Type B pancreatic cell (in vitro differentiated cells): ENCODE results near the gene CACNA1C. TPM values are rescaled to one million over a fixed set of nuclear protein-coding genes. Genes with fewer than 3 reads are reported as not detected.

Source experiments
- DNase-seq: peaks from one replicate; pipeline ENCODE4 v3.0.0; 2021; ENCODE audit warnings: mixed read lengths; ENCODE audit not compliant: unreplicated experiment; ENCODE audit errors: extremely low spot score
- H3K27ac Mint-ChIP-seq: 2 replicates; pipeline ENCODE4 v1.8.0; 2021; ENCODE audit warnings: mild to moderate bottlenecking, mixed read lengths
- H3K27me3 Mint-ChIP-seq: 2 replicates; pipeline ENCODE4 v1.8.0; 2021; ENCODE audit warnings: mixed read lengths
- H3K36me3 Mint-ChIP-seq: 2 replicates; pipeline ENCODE4 v1.8.0; 2021; ENCODE audit warnings: mixed read lengths
- H3K4me1 Mint-ChIP-seq: one replicate; pipeline ENCODE4 v1.8.0; 2021; ENCODE audit warnings: mixed read lengths; ENCODE audit not compliant: unreplicated experiment
- H3K4me3 Mint-ChIP-seq: 2 replicates; pipeline ENCODE4 v1.8.0; 2021; ENCODE audit warnings: mild to moderate bottlenecking, mixed read lengths
- H3K9me3 Mint-ChIP-seq: 2 replicates; pipeline ENCODE4 v1.8.0; 2021; ENCODE audit warnings: mixed read lengths
- CTCF ChIP-seq: fragments of 200-600 bp; sonication (generic); conservative IDR thresholded peaks from 2 replicates; pipeline ENCODE4 v1.5.0; 2021; ENCODE audit warnings: antibody characterized with exemption, mild to moderate bottlenecking
- total RNA-seq: library from RNA; stranded (reverse); gene quantifications from 2 replicates; pipeline ENCODE4 v1.2.1, GENCODE V29; 2021; ENCODE audit warnings: low replicate concordance

Gene CACNA1C
- total RNA-seq, 1 donor from 2014 or later: 14.3 TPM

GRCh38 chr12:2225696-2226095 lies 172.9 kb downstream of the CACNA1C start:
- Mint-ChIP-seq H3K4me3 (no peak overlapping the region), H3K9me3 (peaks cover 4% of the 10 kb centered on the region), H3K27me3 (peaks cover 15% of the 10 kb centered on the region), H3K36me3 (peaks cover 17% of the 10 kb centered on the region), H3K27ac (no peak overlapping the region), H3K4me1 (peaks cover 9% of the 10 kb centered on the region)
- TF ChIP-seq CTCF: no peak
- DNase-seq: no peak

- Mint-ChIP-seq H3K36me3 (peaks cover 10% of the 10 kb centered on the region), H3K4me3 (no peak overlapping the region), H3K4me1 (peaks cover 9% of the 10 kb centered on the region), H3K9me3 (peaks cover 4% of the 10 kb centered on the region), H3K27me3 (peaks cover 12% of the 10 kb centered on the region), H3K27ac (no peak overlapping the region)
- no peak for TF ChIP-seq CTCF
- no peak for DNase-seq
These were observed 173.9 kb downstream of the CACNA1C start for GRCh38 chr12:2226641-2227040.

- H3K4me3 Mint-ChIP-seq: no peak overlapping the region
- TF ChIP-seq CTCF: no peak
- H3K4me1 Mint-ChIP-seq: peaks cover 9% of the 10 kb centered on the region
- H3K27ac Mint-ChIP-seq: no peak overlapping the region
- DNase-seq: no peak
- H3K9me3 Mint-ChIP-seq: peaks cover 4% of the 10 kb centered on the region
- H3K36me3 Mint-ChIP-seq: peaks cover 7% of the 10 kb centered on the region
- peaks cover 12% of the 10 kb centered on the region for H3K27me3 Mint-ChIP-seq
These were observed 174.6 kb downstream of the CACNA1C start for GRCh38 chr12:2227360-2227759.

- peaks cover 6% of the 10 kb centered on the region for H3K36me3 Mint-ChIP-seq
- TF ChIP-seq CTCF: no peak
- H3K4me1 Mint-ChIP-seq: peaks cover 9% of the 10 kb centered on the region
- H3K27me3 Mint-ChIP-seq: peaks cover 12% of the 10 kb centered on the region
- no peak overlapping the region for H3K27ac Mint-ChIP-seq
- H3K4me3 Mint-ChIP-seq: no peak overlapping the region
- peaks cover 4% of the 10 kb centered on the region for H3K9me3 Mint-ChIP-seq
- DNase-seq: no peak
These were observed 175.7 kb downstream of the CACNA1C start for GRCh38 chr12:2228535-2228934.

GRCh38 chr12:2229661-2230539 lies 177.1 kb downstream of the CACNA1C start:
- no peak overlapping the region for H3K4me3 Mint-ChIP-seq
- peaks cover 12% of the 10 kb centered on the region for H3K27me3 Mint-ChIP-seq
- DNase-seq: no peak
- H3K36me3 Mint-ChIP-seq: peaks cover 6% of the 10 kb centered on the region
- H3K9me3 Mint-ChIP-seq: peaks cover 4% of the 10 kb centered on the region
- no peak for TF ChIP-seq CTCF
- H3K27ac Mint-ChIP-seq: no peak overlapping the region
- peaks cover 9% of the 10 kb centered on the region for H3K4me1 Mint-ChIP-seq
